Measurements from ENCODE around the gene ST3GAL4. TPM values are rescaled to one million over a fixed set of nuclear protein-coding genes. Genes with fewer than 3 reads are reported as not detected.
A peak's percentile ranks its signal among the peaks of the same experiment; 100 is the strongest.

ST3GAL4 gene
- total and polyA plus RNA-seq, 9 donors, result 25.2 to 34.4 (median 28.8) TPM

DNA sequence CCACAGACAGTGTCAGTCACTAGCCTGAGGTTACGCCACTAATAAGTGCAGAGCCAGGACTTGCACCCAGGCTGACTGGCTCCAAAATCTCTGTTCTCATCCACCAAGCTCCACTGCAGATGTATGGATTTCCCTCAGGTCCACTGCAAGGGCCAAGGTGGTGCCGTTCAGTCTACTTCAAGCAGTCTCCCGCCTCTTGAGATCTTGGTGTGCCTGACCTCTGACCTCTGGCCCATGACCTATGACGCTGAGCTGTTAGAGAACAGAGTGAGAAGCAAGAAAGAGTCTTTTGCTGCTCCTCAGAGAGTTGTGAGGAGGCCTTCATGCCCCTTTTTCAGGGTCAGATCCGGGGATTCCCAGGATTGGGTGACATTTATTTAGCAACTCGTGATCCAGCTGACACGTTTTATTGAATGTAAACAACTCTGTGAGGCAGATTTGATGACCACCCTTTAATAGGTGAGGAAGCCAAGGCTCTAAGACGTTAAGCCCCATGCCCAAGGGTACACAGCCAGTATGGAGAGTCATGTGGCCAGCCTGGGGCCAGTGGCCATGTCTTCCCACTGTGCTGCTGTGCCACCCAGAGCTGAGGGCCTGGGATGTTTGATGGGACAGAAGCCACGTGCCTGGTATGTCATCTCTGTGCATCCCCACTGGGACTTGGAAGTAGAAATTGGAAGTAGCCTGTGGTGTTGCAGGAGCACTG lies 26.4 kb upstream of the ST3GAL4 start:
- H3K4me1 ChIP-seq (ENCODE audit: control insufficient read depth, insufficient read depth, low read length), result peaks cover 16% of the 10 kb centered on the region
- no peak overlapping the region for H3K27ac ChIP-seq (ENCODE audit: low read length)
- H3K36me3 ChIP-seq (ENCODE audit: control insufficient read depth, insufficient read depth, low read length), result peaks cover 28% of the 10 kb centered on the region
- DNase-seq, result no peak
- H3K9me3 ChIP-seq (replicated peaks; ENCODE audit: control insufficient read depth, low read depth, low read length), result no peaks in the 10 kb centered on the region
- 68% methylated on average over 6 of the region's 9 CpGs for WGBS (ENCODE audit: insufficient coverage)
- H3K27me3 ChIP-seq (ENCODE audit: control insufficient read depth, insufficient read depth, low read length), result no peaks in the 10 kb centered on the region
- H3K4me3 ChIP-seq (ENCODE audit: low read length), result no peak overlapping the region

DNA sequence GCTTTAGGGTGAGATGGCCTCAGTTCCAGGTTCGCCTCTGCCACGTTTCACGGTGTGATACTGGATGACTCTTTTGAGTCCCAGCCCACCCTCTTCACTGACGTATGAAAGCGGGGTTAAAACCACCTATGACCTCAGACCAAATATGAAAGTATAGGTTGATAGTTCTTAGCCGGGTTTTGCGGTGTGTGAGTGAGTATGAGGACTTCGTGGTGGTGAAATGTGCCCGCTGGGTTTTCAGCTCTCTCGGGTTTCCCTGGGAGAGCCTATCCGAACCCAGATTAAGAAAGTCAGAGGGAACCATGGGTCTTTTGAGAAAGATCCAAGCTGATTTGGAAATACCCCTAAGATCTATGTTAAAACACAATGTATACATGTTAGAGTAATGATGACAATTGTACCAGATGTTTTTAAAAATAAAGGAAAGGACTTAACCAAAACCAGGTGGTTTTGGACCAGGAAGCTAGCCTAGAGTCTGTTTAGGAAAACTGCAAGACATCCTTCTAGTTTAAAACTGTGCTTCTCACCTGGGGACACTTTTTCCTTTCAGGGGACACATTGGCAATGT lies 25.8 kb upstream of the ST3GAL4 start:
- Histone ChIP-seq H3K36me3 (ENCODE audit: control insufficient read depth, insufficient read depth, low read length) (peaks cover 28% of the 10 kb centered on the region), H3K4me1 (ENCODE audit: control insufficient read depth, insufficient read depth, low read length) (peaks cover 16% of the 10 kb centered on the region), H3K27ac (ENCODE audit: low read length) (no peak overlapping the region), H3K9me3 (replicated peaks; ENCODE audit: control insufficient read depth, low read depth, low read length) (no peaks in the 10 kb centered on the region), H3K4me3 (ENCODE audit: low read length) (no peak overlapping the region), H3K27me3 (ENCODE audit: control insufficient read depth, insufficient read depth, low read length) (no peaks in the 10 kb centered on the region)
- no CpG with 5 or more reads among the region's 11 CpGs for WGBS (ENCODE audit: insufficient coverage)
- no peak for DNase-seq

DNA sequence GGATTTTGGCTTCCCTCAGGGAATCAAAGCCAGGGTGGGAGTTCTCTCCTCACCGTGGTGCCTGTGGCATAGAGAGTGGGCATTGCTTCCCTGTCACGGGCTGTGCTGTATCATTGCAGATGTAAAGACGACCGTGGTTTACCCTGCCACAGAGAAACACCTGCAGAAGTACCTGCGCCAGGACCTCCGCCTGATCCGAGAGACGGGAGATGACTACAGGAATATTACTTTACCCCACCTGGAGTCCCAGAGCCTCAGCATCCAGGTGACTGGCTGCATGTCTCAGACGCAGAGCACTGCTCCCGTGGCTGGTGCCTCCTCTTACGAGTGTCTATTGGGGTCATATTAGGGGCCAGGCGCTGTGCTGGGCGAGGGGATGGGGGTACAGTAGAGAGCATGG lies 24.2 kb upstream of the ST3GAL4 start:
- H3K36me3 ChIP-seq (ENCODE audit: control insufficient read depth, insufficient read depth, low read length), result peaks cover 33% of the 10 kb centered on the region
- H3K4me3 ChIP-seq (ENCODE audit: low read length), result no peak overlapping the region
- H3K27me3 ChIP-seq (ENCODE audit: control insufficient read depth, insufficient read depth, low read length), result no peaks in the 10 kb centered on the region
- H3K4me1 ChIP-seq (ENCODE audit: control insufficient read depth, insufficient read depth, low read length), result peaks cover 23% of the 10 kb centered on the region
- H3K9me3 ChIP-seq (replicated peaks; ENCODE audit: control insufficient read depth, low read depth, low read length), result no peaks in the 10 kb centered on the region
- no peak for DNase-seq
- 67% methylated on average over 1 of the region's 13 CpGs for WGBS (ENCODE audit: insufficient coverage)
- H3K27ac ChIP-seq (ENCODE audit: low read length), result no peak overlapping the region

DNA sequence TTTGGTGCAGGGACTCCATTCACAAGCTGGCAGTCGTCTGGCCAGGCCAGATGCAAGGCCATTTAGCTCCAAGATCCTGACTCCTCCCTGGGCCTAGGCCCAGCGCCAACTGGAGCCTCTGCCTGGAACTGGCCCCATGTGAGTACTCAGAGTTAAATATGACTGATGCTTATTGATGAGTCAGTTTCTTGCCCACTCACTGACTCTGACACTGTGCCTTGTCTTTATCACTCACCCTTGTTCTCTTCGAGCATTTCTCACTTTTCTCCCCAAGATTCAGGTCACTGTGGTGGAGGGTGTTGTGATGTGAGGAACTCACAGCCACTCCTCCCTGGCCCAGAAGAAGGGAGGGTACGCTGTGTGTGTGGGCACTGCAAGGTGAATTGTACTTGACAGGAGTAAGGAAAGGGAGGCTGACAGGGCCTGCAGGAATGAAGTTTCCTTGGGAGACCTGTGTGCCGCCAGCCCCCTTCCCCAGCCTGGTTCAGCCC lies 23.2 kb upstream of the ST3GAL4 start:
- WGBS (ENCODE audit: insufficient coverage), result 64% methylated on average over 3 of the region's 5 CpGs
- H3K4me3 ChIP-seq (ENCODE audit: low read length), result no peak overlapping the region
- DNase-seq, result peak; percentile 73

DNA sequence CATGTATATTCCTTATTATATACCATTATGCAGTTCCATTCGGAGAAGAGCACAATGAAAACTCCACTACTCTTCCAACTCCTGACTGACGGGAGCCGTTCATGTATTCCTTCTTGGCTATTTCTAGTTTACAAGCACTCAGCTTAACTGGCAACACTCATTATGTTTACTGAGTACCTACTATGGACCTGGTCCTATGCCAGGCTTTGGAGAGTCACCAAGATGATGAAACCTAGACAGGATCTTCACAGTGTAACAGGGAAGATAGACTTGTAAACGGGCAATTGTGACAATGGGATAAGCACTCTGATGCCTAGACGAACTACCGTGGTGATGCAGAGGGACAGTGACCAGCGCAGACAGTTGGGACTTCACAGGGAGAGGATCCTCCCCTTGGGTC lies 22.3 kb upstream of the ST3GAL4 start:
- Histone ChIP-seq H3K27ac (ENCODE audit: low read length) (no peak overlapping the region), H3K36me3 (ENCODE audit: control insufficient read depth, insufficient read depth, low read length) (peaks cover 34% of the 10 kb centered on the region), H3K27me3 (ENCODE audit: control insufficient read depth, insufficient read depth, low read length) (no peaks in the 10 kb centered on the region), H3K4me1 (ENCODE audit: control insufficient read depth, insufficient read depth, low read length) (peaks cover 42% of the 10 kb centered on the region), H3K4me3 (ENCODE audit: low read length) (no peak overlapping the region), H3K9me3 (replicated peaks; ENCODE audit: control insufficient read depth, low read depth, low read length) (no peaks in the 10 kb centered on the region)
- DNase-seq, result no peak
- 94% methylated on average over 7 of the region's 7 CpGs for WGBS (ENCODE audit: insufficient coverage)

More for the DNA sequence above, 23.2 kb upstream of the ST3GAL4 start:
- H3K36me3 ChIP-seq (ENCODE audit: control insufficient read depth, insufficient read depth, low read length), result peaks cover 33% of the 10 kb centered on the region
- H3K4me1 ChIP-seq (ENCODE audit: control insufficient read depth, insufficient read depth, low read length), result peaks cover 33% of the 10 kb centered on the region
- no peak overlapping the region for H3K27ac ChIP-seq (ENCODE audit: low read length)
- H3K27me3 ChIP-seq (ENCODE audit: control insufficient read depth, insufficient read depth, low read length), result no peaks in the 10 kb centered on the region
- no peaks in the 10 kb centered on the region for H3K9me3 ChIP-seq (replicated peaks; ENCODE audit: control insufficient read depth, low read depth, low read length)

DNA sequence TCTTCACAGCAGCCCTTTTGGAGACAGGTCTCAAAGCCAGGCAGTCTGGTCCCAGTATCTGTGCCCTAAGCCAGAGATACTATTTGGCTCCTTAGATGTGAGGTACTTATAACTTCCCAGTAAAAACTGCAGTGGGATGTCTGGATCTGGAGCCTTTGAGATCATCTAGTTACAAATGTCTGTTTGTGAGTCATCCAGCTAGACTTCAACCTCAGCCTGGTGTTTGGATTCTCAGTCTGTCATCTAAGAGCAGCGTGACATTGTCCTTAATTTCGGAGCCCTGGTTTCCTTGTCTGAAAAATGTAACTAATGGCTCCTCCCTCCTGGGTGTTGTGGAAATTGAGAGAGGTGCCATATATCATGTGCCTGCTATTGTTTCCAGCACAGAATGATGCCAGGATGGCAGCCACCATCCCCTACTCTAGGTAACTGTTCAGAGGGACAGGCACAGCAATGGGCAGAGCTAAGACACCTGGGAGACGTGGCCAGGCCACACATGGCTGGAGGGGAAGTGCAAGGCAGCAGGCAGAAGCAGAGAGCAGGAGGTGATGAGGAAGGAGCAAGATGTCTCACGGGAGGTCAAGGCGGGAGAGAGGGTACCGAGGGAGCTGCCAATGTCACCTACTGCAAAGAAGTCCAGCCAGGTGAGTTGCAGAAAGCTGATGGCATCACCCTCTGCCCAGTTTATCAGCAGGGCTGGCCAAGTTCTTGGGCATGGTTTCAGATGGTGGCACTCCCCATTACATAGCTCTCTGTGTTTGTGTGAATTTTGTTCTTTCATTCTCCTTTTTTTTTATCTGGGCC lies 20.6 kb upstream of the ST3GAL4 start:
- H3K36me3 ChIP-seq (ENCODE audit: control insufficient read depth, insufficient read depth, low read length), result peaks cover 41% of the 10 kb centered on the region
- H3K4me3 ChIP-seq (ENCODE audit: low read length), result no peak overlapping the region
- no peaks in the 10 kb centered on the region for H3K9me3 ChIP-seq (replicated peaks; ENCODE audit: control insufficient read depth, low read depth, low read length)
- H3K4me1 ChIP-seq (ENCODE audit: control insufficient read depth, insufficient read depth, low read length), result peaks cover 54% of the 10 kb centered on the region
- WGBS (ENCODE audit: insufficient coverage), result 80% methylated on average over 4 of the region's 6 CpGs
- no peak overlapping the region for H3K27ac ChIP-seq (ENCODE audit: low read length)
- no peaks in the 10 kb centered on the region for H3K27me3 ChIP-seq (ENCODE audit: control insufficient read depth, insufficient read depth, low read length)
- no peak for DNase-seq

DNA sequence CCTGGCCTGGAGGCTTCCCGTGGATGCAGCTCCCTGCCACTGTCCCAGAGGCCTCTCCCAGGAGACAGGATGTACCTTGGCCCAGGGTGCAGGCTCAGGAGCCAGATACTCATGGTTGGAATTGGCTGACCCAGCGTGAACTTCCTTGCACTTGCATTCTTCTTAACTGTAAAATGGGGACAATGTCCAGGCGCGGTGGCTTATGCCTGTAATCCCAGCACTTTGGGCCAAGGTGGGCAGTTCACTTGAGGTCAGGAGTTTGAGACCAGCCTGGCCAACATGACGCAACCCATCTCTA lies 20.1 kb upstream of the ST3GAL4 start:
- WGBS (ENCODE audit: insufficient coverage), result 68% methylated on average over 2 of the region's 5 CpGs
- Histone ChIP-seq H3K27me3 (ENCODE audit: control insufficient read depth, insufficient read depth, low read length) (no peaks in the 10 kb centered on the region), H3K4me3 (ENCODE audit: low read length) (no peak overlapping the region), H3K27ac (ENCODE audit: low read length) (no peak overlapping the region), H3K36me3 (ENCODE audit: control insufficient read depth, insufficient read depth, low read length) (peaks cover 41% of the 10 kb centered on the region), H3K9me3 (replicated peaks; ENCODE audit: control insufficient read depth, low read depth, low read length) (no peaks in the 10 kb centered on the region), H3K4me1 (ENCODE audit: control insufficient read depth, insufficient read depth, low read length) (peaks cover 60% of the 10 kb centered on the region)
- peak; percentile 9 for DNase-seq

DNA sequence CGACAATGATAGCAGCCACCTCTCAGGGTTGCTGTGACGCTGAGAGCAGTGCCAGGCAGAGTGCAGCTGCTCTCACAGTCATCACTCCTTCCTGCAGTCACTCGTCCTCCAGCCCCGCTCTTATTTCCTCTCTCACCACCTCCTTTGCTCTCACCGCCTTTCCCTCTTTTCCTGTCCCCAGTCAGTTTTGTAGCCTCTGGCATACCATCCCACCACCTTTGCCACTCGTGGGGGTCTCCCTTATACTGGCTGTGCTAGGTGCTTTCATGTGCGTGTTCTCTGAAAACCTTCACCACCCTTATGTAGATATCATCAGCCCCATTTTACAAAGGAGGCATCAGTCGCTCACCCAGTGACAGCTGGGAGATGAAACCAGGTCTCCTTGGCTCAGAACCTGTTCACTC lies 19.3 kb upstream of the ST3GAL4 start:
- 33% methylated on average over 3 of the region's 8 CpGs for WGBS (ENCODE audit: insufficient coverage)
- DNase-seq, result no peak
- H3K4me1 ChIP-seq (ENCODE audit: control insufficient read depth, insufficient read depth, low read length), result peaks cover 64% of the 10 kb centered on the region
- no peaks in the 10 kb centered on the region for H3K27me3 ChIP-seq (ENCODE audit: control insufficient read depth, insufficient read depth, low read length)
- H3K4me3 ChIP-seq (ENCODE audit: low read length), result no peak overlapping the region
- H3K36me3 ChIP-seq (ENCODE audit: control insufficient read depth, insufficient read depth, low read length), result peaks cover 39% of the 10 kb centered on the region
- H3K27ac ChIP-seq (ENCODE audit: low read length), result peak overlapping the region; percentile 47
- no peaks in the 10 kb centered on the region for H3K9me3 ChIP-seq (replicated peaks; ENCODE audit: control insufficient read depth, low read depth, low read length)

DNA sequence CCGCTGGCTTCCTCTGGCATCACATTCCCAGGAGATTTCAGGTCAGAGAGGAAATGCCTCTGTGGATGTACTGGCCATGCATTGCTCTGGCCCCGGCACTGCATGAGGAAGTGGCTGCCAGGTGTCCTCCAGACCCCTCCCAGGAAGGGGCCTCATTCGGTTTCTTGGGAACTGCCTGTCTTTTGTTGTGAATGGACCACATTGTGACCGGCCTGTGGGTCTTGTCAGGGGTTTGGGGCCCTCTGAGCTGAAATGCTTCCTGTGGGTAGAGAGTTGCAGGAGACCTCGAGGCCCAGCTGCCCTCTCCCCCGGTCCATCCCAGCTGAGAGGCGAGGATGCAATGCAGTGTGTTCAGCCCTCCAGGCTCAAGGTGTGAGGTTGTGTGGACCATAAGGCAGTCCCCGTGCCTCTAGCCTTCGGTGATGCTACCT lies 18.8 kb upstream of the ST3GAL4 start:
- no peak for DNase-seq
- Histone ChIP-seq H3K27me3 (ENCODE audit: control insufficient read depth, insufficient read depth, low read length) (no peaks in the 10 kb centered on the region), H3K4me3 (ENCODE audit: low read length) (no peak overlapping the region), H3K27ac (ENCODE audit: low read length) (peak overlapping the region; percentile 60), H3K4me1 (ENCODE audit: control insufficient read depth, insufficient read depth, low read length) (peaks cover 67% of the 10 kb centered on the region), H3K9me3 (replicated peaks; ENCODE audit: control insufficient read depth, low read depth, low read length) (no peaks in the 10 kb centered on the region), H3K36me3 (ENCODE audit: control insufficient read depth, insufficient read depth, low read length) (peaks cover 36% of the 10 kb centered on the region)
- 46% methylated on average over 6 of the region's 9 CpGs for WGBS (ENCODE audit: insufficient coverage)

DNA sequence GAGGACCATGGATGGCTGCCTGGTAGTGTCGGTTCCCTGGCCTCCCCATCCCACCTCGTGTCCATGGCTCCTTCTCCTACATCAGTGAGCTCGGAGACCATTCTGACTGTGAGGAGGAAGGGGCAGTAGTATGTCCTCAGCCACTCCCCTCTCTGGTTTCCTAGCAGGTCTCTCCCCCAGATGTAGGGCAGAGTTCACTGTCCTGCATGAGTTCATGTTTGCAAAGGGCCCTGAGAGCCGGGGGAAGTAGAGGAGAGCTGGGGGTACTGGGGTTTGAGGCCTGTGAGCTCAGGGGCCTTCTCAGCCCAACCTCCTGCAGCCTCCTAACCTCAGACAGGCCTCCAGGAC lies 18.4 kb upstream of the ST3GAL4 start:
- peak overlapping the region; percentile 60 for H3K27ac ChIP-seq (ENCODE audit: low read length)
- H3K27me3 ChIP-seq (ENCODE audit: control insufficient read depth, insufficient read depth, low read length), result no peaks in the 10 kb centered on the region
- DNase-seq, result no peak
- H3K9me3 ChIP-seq (replicated peaks; ENCODE audit: control insufficient read depth, low read depth, low read length), result no peaks in the 10 kb centered on the region
- WGBS (ENCODE audit: insufficient coverage), result no CpG with 5 or more reads among the region's 4 CpGs
- H3K36me3 ChIP-seq (ENCODE audit: control insufficient read depth, insufficient read depth, low read length), result peaks cover 36% of the 10 kb centered on the region
- peaks cover 67% of the 10 kb centered on the region for H3K4me1 ChIP-seq (ENCODE audit: control insufficient read depth, insufficient read depth, low read length)
- H3K4me3 ChIP-seq (ENCODE audit: low read length), result no peak overlapping the region
